Measurements from ENCODE around the gene FRMD3.

- TF ChIP-seq, protein P1, sequence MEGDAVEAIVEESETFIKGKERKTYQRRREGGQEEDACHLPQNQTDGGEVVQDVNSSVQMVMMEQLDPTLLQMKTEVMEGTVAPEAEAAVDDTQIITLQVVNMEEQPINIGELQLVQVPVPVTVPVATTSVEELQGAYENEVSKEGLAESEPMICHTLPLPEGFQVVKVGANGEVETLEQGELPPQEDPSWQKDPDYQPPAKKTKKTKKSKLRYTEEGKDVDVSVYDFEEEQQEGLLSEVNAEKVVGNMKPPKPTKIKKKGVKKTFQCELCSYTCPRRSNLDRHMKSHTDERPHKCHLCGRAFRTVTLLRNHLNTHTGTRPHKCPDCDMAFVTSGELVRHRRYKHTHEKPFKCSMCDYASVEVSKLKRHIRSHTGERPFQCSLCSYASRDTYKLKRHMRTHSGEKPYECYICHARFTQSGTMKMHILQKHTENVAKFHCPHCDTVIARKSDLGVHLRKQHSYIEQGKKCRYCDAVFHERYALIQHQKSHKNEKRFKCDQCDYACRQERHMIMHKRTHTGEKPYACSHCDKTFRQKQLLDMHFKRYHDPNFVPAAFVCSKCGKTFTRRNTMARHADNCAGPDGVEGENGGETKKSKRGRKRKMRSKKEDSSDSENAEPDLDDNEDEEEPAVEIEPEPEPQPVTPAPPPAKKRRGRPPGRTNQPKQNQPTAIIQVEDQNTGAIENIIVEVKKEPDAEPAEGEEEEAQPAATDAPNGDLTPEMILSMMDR (IDR thresholded peaks at IDR 0.05): no peak
- TF ChIP-seq POLR2A (IDR thresholded peaks at IDR 0.05): no peak
- TF ChIP-seq POLR2AphosphoS5 (IDR thresholded peaks at IDR 0.05): no peak
Observed at GRCh38 chr9:83199832-83200231, 338.4 kb downstream of the FRMD3 start.
